Measurements from ENCODE around the gene MT1A.

DNA sequence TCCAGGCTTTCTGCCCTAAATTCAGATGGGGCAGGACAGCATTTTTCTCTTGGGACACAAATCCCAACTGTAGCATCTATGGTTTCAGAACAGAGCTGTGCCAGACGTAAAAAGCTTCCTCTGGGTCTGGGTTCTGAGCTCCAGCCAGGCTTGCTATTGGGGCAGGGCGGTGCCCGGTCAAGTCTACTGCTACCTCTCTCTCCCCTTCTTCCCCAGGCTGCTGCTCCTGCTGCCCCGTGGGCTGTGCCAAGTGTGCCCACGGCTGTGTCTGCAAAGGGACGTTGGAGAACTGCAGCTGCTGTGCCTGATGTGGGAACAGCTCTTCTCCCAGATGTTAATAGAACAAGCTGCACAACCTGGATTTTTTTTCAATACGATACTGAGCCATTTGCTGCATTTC is 4.9 kb upstream of the MT1A start:
- TF ChIP-seq POLR2AphosphoS5 (IDR thresholded peaks at IDR 0.05; ENCODE audit: borderline replicate concordance, low read depth, low read length) (no peak), EZH2 (IDR thresholded peaks at IDR 0.05) (no peak)
